AG10803 (cell line): Measurements from ENCODE around the gene RNASE1.

Experiments
- DNase-seq: peaks from one replicate; pipeline ENCODE4 v3.0.0; 2010; ENCODE audit warnings: low read depth
- H3K4me3 ChIP-seq: 2 replicates; pipeline ENCODE4 v1.5.1; 2011; ENCODE audit warnings: mild to moderate bottlenecking, low read length, control low read depth
- TF ChIP-seq, protein P1 (sequence below): conservative IDR thresholded peaks from 2 replicates; pipeline ENCODE4 v1.5.1; 2011; ENCODE audit warnings: mild to moderate bottlenecking, low read length, control low read depth, inconsistent platforms

Gene RNASE1

DNA sequence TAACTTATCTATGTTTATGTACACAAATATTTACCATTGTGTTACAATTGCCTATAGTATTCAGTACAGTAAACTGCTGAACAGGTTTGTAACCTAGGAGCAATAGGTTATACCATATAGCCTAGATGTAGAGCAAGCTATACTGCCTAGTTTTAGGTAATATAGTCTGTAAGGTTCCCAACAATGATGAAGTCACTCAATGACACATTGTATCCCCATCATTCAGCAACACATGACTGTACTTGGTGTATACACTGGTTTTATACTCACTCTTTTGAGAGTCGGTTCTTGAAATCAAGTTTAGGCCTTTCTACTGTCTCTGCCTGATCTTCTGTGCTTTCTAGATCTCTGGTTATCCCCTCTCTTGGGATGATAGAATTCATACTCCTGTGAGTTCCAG, 5.5 kb downstream of the RNASE1 start:
- TF ChIP-seq, protein P1, sequence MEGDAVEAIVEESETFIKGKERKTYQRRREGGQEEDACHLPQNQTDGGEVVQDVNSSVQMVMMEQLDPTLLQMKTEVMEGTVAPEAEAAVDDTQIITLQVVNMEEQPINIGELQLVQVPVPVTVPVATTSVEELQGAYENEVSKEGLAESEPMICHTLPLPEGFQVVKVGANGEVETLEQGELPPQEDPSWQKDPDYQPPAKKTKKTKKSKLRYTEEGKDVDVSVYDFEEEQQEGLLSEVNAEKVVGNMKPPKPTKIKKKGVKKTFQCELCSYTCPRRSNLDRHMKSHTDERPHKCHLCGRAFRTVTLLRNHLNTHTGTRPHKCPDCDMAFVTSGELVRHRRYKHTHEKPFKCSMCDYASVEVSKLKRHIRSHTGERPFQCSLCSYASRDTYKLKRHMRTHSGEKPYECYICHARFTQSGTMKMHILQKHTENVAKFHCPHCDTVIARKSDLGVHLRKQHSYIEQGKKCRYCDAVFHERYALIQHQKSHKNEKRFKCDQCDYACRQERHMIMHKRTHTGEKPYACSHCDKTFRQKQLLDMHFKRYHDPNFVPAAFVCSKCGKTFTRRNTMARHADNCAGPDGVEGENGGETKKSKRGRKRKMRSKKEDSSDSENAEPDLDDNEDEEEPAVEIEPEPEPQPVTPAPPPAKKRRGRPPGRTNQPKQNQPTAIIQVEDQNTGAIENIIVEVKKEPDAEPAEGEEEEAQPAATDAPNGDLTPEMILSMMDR: no peak
- no peak overlapping the region for H3K4me3 ChIP-seq
- no peak for DNase-seq

DNA sequence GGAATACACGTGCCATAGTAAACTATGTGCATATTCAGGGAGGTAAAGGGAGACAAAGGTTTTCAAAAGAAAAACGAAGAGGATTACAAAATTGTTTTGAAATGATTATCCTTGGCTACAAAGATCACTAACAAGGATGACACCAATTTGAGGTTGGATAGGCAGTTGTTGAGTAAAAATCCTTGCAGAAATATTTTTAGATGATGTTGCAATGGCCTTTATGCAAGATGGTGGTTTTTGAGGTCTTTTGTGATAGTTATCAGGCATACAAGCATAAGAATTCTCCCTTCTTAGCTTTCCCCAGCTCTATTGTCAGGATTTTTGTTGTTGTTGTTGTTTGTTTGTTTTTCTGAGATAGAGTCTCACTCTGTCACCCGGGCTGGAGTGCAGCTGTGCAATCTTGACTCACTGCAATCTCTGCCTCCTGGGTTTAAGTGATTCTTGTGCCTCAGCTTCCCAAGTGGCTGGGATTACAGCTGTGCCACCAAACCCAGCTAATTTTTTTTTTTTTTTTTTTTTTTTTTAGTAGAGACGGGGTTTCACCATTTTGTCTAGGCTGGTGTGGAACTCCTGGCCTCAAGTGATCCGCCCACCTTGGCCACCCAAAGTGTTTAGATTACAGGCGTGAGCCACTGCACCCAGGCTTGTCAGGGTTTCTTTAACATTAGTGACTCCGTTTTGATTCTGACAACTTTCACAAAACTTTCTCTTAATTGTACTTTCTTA, 7.8 kb downstream of the RNASE1 start:
- peak; percentile 24 for DNase-seq
- TF ChIP-seq, protein P1: no peak
- H3K4me3 ChIP-seq: no peak overlapping the region

DNA sequence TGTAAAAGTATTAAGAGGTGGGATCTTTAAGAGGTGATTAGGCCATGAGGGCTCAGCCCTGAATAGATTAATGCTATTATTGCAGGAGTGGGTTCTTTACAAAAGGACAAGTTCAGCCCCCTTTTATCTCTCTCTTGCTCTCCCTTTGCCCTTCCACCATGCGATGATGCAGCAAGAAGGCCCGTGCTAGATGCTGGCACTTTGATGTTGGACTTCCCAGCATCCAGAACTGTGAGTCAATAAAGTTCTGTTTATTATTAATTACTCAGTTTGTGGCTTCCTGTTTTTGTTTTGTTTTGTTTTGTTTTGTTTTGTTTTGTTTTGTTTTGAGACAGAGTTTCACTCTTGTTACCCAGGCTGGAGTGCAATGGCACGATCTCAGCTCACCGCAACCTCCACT, 10.1 kb downstream of the RNASE1 start:
- DNase-seq: no peak
- no peak overlapping the region for H3K4me3 ChIP-seq
- TF ChIP-seq, protein P1: no peak

DNA sequence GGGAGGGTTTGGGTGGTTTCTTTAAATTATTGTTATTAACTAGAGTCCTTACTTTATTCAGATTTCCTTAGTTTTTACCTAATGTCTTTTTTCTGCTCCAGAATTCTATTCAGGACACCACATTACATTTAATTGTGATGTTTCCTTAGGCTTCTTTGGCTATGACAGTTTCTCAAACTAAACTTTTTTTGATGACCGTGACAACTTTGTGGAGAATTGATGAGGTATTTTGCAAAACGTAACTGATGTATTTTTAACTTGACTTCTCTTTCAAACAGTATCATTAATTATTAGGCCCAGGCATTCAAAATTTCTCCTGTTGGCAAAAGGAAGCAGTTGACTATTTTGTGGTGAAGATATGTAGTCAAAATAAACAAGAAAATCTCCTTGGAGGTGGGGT, 11.0 kb downstream of the RNASE1 start:
- TF ChIP-seq, protein P1: no peak
- H3K4me3 ChIP-seq: no peak overlapping the region
- no peak for DNase-seq

DNA sequence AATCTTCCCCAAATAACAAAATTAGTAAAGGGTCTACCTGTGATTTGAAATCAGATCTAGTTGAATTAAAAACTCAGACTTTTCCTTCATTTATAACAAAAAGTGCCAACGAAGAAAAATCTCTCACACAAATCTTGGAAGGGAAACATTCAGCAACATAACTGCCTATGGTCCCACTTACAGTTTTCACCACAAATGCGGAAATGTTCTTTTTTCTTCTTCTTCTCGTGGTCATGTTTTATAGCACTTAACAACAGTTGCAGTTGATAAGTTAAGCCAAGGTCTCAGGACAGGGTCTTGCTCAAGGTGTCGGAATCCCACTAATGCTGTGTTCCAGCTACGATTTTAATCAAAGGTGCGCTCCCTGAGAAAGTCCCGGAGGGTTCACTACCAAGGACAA, 11.5 kb downstream of the RNASE1 start:
- TF ChIP-seq, protein P1: no peak
- no peak overlapping the region for H3K4me3 ChIP-seq
- no peak for DNase-seq

DNA sequence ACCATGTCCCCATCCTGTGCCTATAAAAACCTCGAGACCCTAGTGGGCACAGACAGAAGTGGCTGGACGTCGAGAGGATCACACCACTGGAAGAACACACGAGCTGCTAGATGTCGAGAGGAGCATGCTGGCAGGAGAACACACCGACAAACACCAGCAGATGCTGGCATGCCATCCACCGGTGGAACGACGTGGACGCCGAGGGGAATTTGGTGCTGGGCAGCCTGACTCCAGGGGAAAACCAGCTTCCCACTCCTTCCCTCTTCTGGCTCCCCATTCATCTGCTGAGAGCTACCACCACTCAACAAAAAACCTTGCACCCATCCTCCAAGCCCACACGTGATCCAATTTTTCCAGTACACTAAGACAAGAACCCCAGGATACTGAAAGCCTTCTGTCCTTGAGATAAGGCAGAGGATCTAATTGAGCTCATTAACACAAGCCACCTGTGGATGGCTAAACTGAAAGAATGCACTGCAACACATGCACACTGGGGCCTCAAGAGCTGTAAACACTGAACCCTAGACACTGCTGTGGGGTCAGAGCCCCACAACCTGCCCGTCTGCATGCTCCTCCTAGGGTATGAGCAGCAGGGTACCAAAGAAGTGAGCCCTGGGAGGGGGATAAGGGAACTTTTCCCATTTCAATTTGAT, 12.1 kb downstream of the RNASE1 start:
- DNase-seq: no peak
- TF ChIP-seq, protein P1: no peak
- no peak overlapping the region for H3K4me3 ChIP-seq

DNA sequence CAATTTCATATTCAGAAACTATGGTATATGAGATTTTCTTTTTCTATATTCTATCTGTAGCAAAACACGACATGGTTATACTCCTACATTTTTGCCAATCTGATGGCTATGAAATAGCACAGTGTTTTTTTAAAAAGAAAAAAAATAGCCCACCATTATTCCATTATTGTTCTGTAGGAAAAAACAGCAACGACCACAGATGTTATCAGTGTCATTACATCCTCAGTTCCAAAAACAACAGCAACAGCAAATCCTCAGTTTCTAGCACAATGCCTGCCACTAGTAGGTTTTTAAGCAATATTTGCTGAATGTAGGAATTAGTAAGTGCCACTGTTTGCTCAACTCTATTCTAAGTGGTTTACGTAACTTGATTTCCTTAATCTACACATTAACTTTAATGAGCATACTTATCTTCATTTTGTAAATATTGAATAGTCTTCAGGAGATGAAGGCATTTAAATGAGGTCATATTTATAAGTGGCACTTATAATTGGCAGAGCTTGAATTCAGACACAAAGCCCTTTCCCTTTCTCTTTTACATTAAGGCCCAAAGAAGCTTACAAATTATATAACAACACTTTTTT, 13.3 kb downstream of the RNASE1 start:
- H3K4me3 ChIP-seq: no peak overlapping the region
- TF ChIP-seq, protein P1: no peak
- no peak for DNase-seq
